ENCODE data around the gene CDH4. TPM values are rescaled to one million over a fixed set of nuclear protein-coding genes. Genes with fewer than 3 reads are reported as not detected.

Gene CDH4
- total RNA-seq, 1 experiment from 2014 or later = not detected

GRCh38 chr20:61580958-61581824 is 329.1 kb downstream of the CDH4 start:
- H3K27ac ChIP-seq (ENCODE audit: low read length) = no peak overlapping the region
- H3K9ac ChIP-seq (ENCODE audit: low read length) = no peak overlapping the region
- no peaks in the 10 kb centered on the region for H3K9me3 ChIP-seq (ENCODE audit: low read length)
- no peaks in the 10 kb centered on the region for H3K4me1 ChIP-seq (ENCODE audit: low read length)
- DNase-seq = no peak
- no peak overlapping the region for H3K4me2 ChIP-seq (ENCODE audit: low read depth, low read length, poor library complexity, severe bottlenecking)
- no peaks in the 10 kb centered on the region for H3K36me3 ChIP-seq (ENCODE audit: insufficient read depth, low read length)
- no peaks in the 10 kb centered on the region for H4K20me1 ChIP-seq (ENCODE audit: insufficient read depth, low read depth, low read length)
- no peaks in the 10 kb centered on the region for H3K27me3 ChIP-seq (ENCODE audit: low read length)
- H3K4me3 ChIP-seq (ENCODE audit: low read length) = no peak overlapping the region
- H3K9me2 ChIP-seq (replicated peaks; ENCODE audit: insufficient read depth, low read length) = no peaks in the 10 kb centered on the region
- H3K79me2 ChIP-seq (ENCODE audit: low read length) = no peaks in the 10 kb centered on the region
- no peak overlapping the region for H2AFZ ChIP-seq (ENCODE audit: low read length)

GRCh38 chr20:61581825-61582188 is 329.7 kb downstream of the CDH4 start:
- no peaks in the 10 kb centered on the region for H4K20me1 ChIP-seq (ENCODE audit: insufficient read depth, low read depth, low read length)
- no peaks in the 10 kb centered on the region for H3K9me2 ChIP-seq (replicated peaks; ENCODE audit: insufficient read depth, low read length)
- H3K4me2 ChIP-seq (ENCODE audit: low read depth, low read length, poor library complexity, severe bottlenecking) = no peak overlapping the region
- H2AFZ ChIP-seq (ENCODE audit: low read length) = no peak overlapping the region
- no peaks in the 10 kb centered on the region for H3K36me3 ChIP-seq (ENCODE audit: insufficient read depth, low read length)
- DNase-seq = no peak
- no peaks in the 10 kb centered on the region for H3K27me3 ChIP-seq (ENCODE audit: low read length)
- no peak overlapping the region for H3K4me3 ChIP-seq (ENCODE audit: low read length)
- H3K9me3 ChIP-seq (ENCODE audit: low read length) = no peaks in the 10 kb centered on the region
- H3K79me2 ChIP-seq (ENCODE audit: low read length) = no peaks in the 10 kb centered on the region
- no peaks in the 10 kb centered on the region for H3K4me1 ChIP-seq (ENCODE audit: low read length)
- no peak overlapping the region for H3K9ac ChIP-seq (ENCODE audit: low read length)
- no peak overlapping the region for H3K27ac ChIP-seq (ENCODE audit: low read length)

- H3K9ac ChIP-seq (ENCODE audit: low read length) = no peak overlapping the region
- H4K20me1 ChIP-seq (ENCODE audit: insufficient read depth, low read depth, low read length) = no peaks in the 10 kb centered on the region
- H3K36me3 ChIP-seq (ENCODE audit: insufficient read depth, low read length) = no peaks in the 10 kb centered on the region
- H3K9me2 ChIP-seq (replicated peaks; ENCODE audit: insufficient read depth, low read length) = no peaks in the 10 kb centered on the region
- no peak overlapping the region for H2AFZ ChIP-seq (ENCODE audit: low read length)
- no peak for DNase-seq
- H3K4me1 ChIP-seq (ENCODE audit: low read length) = no peaks in the 10 kb centered on the region
- no peaks in the 10 kb centered on the region for H3K9me3 ChIP-seq (ENCODE audit: low read length)
- no peak overlapping the region for H3K4me2 ChIP-seq (ENCODE audit: low read depth, low read length, poor library complexity, severe bottlenecking)
- H3K4me3 ChIP-seq (ENCODE audit: low read length) = no peak overlapping the region
- H3K79me2 ChIP-seq (ENCODE audit: low read length) = no peaks in the 10 kb centered on the region
- H3K27me3 ChIP-seq (ENCODE audit: low read length) = no peaks in the 10 kb centered on the region
- H3K27ac ChIP-seq (ENCODE audit: low read length) = no peak overlapping the region
Observed at GRCh38 chr20:61582196-61582923, 330.3 kb downstream of the CDH4 start.

- no peaks in the 10 kb centered on the region for H4K20me1 ChIP-seq (ENCODE audit: insufficient read depth, low read depth, low read length)
- DNase-seq = no peak
- no peak overlapping the region for H3K4me2 ChIP-seq (ENCODE audit: low read depth, low read length, poor library complexity, severe bottlenecking)
- no peaks in the 10 kb centered on the region for H3K79me2 ChIP-seq (ENCODE audit: low read length)
- no peaks in the 10 kb centered on the region for H3K27me3 ChIP-seq (ENCODE audit: low read length)
- H3K9ac ChIP-seq (ENCODE audit: low read length) = no peak overlapping the region
- H2AFZ ChIP-seq (ENCODE audit: low read length) = no peak overlapping the region
- no peak overlapping the region for H3K27ac ChIP-seq (ENCODE audit: low read length)
- H3K4me3 ChIP-seq (ENCODE audit: low read length) = no peak overlapping the region
- no peaks in the 10 kb centered on the region for H3K9me3 ChIP-seq (ENCODE audit: low read length)
- no peaks in the 10 kb centered on the region for H3K36me3 ChIP-seq (ENCODE audit: insufficient read depth, low read length)
- no peaks in the 10 kb centered on the region for H3K9me2 ChIP-seq (replicated peaks; ENCODE audit: insufficient read depth, low read length)
- no peaks in the 10 kb centered on the region for H3K4me1 ChIP-seq (ENCODE audit: low read length)
Observed at GRCh38 chr20:61583356-61583755, 331.3 kb downstream of the CDH4 start.

GRCh38 chr20:61584851-61585250 is 332.8 kb downstream of the CDH4 start:
- Histone ChIP-seq H3K9ac (ENCODE audit: low read length) (no peak overlapping the region), H3K9me3 (ENCODE audit: low read length) (no peaks in the 10 kb centered on the region), H4K20me1 (ENCODE audit: insufficient read depth, low read depth, low read length) (no peaks in the 10 kb centered on the region), H3K9me2 (replicated peaks; ENCODE audit: insufficient read depth, low read length) (no peaks in the 10 kb centered on the region), H3K4me2 (ENCODE audit: low read depth, low read length, poor library complexity, severe bottlenecking) (no peak overlapping the region), H3K36me3 (ENCODE audit: insufficient read depth, low read length) (no peaks in the 10 kb centered on the region), H3K4me1 (ENCODE audit: low read length) (no peaks in the 10 kb centered on the region), H2AFZ (ENCODE audit: low read length) (no peak overlapping the region), H3K79me2 (ENCODE audit: low read length) (no peaks in the 10 kb centered on the region), H3K27me3 (ENCODE audit: low read length) (no peaks in the 10 kb centered on the region), H3K4me3 (ENCODE audit: low read length) (no peak overlapping the region), H3K27ac (ENCODE audit: low read length) (no peak overlapping the region)
- no peak for DNase-seq

GRCh38 chr20:61585764-61586163 is 333.7 kb downstream of the CDH4 start:
- H3K36me3 ChIP-seq (ENCODE audit: insufficient read depth, low read length) = no peaks in the 10 kb centered on the region
- no peak overlapping the region for H3K27ac ChIP-seq (ENCODE audit: low read length)
- H3K4me1 ChIP-seq (ENCODE audit: low read length) = no peaks in the 10 kb centered on the region
- H3K9me2 ChIP-seq (replicated peaks; ENCODE audit: insufficient read depth, low read length) = no peaks in the 10 kb centered on the region
- no peaks in the 10 kb centered on the region for H4K20me1 ChIP-seq (ENCODE audit: insufficient read depth, low read depth, low read length)
- H3K4me2 ChIP-seq (ENCODE audit: low read depth, low read length, poor library complexity, severe bottlenecking) = no peak overlapping the region
- H3K9me3 ChIP-seq (ENCODE audit: low read length) = no peaks in the 10 kb centered on the region
- no peaks in the 10 kb centered on the region for H3K27me3 ChIP-seq (ENCODE audit: low read length)
- no peak overlapping the region for H3K4me3 ChIP-seq (ENCODE audit: low read length)
- H2AFZ ChIP-seq (ENCODE audit: low read length) = no peak overlapping the region
- H3K9ac ChIP-seq (ENCODE audit: low read length) = no peak overlapping the region
- DNase-seq = no peak
- H3K79me2 ChIP-seq (ENCODE audit: low read length) = no peaks in the 10 kb centered on the region

- H4K20me1 ChIP-seq (ENCODE audit: insufficient read depth, low read depth, low read length) = no peaks in the 10 kb centered on the region
- H3K27ac ChIP-seq (ENCODE audit: low read length) = no peak overlapping the region
- H3K4me3 ChIP-seq (ENCODE audit: low read length) = no peak overlapping the region
- no peaks in the 10 kb centered on the region for H3K36me3 ChIP-seq (ENCODE audit: insufficient read depth, low read length)
- no peak for DNase-seq
- H3K4me1 ChIP-seq (ENCODE audit: low read length) = no peaks in the 10 kb centered on the region
- no peaks in the 10 kb centered on the region for H3K9me2 ChIP-seq (replicated peaks; ENCODE audit: insufficient read depth, low read length)
- H3K79me2 ChIP-seq (ENCODE audit: low read length) = no peaks in the 10 kb centered on the region
- H3K27me3 ChIP-seq (ENCODE audit: low read length) = no peaks in the 10 kb centered on the region
- H3K4me2 ChIP-seq (ENCODE audit: low read depth, low read length, poor library complexity, severe bottlenecking) = no peak overlapping the region
- no peaks in the 10 kb centered on the region for H3K9me3 ChIP-seq (ENCODE audit: low read length)
- H3K9ac ChIP-seq (ENCODE audit: low read length) = no peak overlapping the region
- H2AFZ ChIP-seq (ENCODE audit: low read length) = no peak overlapping the region
Observed at GRCh38 chr20:61587036-61587435, 335.0 kb downstream of the CDH4 start.

- Histone ChIP-seq H2AFZ (ENCODE audit: low read length) (no peak overlapping the region), H3K4me2 (ENCODE audit: low read depth, low read length, poor library complexity, severe bottlenecking) (no peak overlapping the region), H3K4me3 (ENCODE audit: low read length) (no peak overlapping the region), H3K4me1 (ENCODE audit: low read length) (no peaks in the 10 kb centered on the region), H3K27ac (ENCODE audit: low read length) (no peak overlapping the region), H3K9me3 (ENCODE audit: low read length) (no peaks in the 10 kb centered on the region; the same call in 1 of the 2 replicates), H4K20me1 (ENCODE audit: insufficient read depth, low read depth, low read length) (no peaks in the 10 kb centered on the region), H3K27me3 (ENCODE audit: low read length) (no peaks in the 10 kb centered on the region), H3K9ac (ENCODE audit: low read length) (no peak overlapping the region), H3K36me3 (ENCODE audit: insufficient read depth, low read length) (no peaks in the 10 kb centered on the region), H3K9me2 (replicated peaks; ENCODE audit: insufficient read depth, low read length) (no peaks in the 10 kb centered on the region), H3K79me2 (ENCODE audit: low read length) (no peaks in the 10 kb centered on the region)
- no peak for DNase-seq
Observed at GRCh38 chr20:61587681-61588289, 335.7 kb downstream of the CDH4 start.

Measured in Karpas-422 (cell line).